Fibroblast of skin of right biceps (primary cell): Measurements from ENCODE around the gene DLST.

Experiments
- DNase-seq: peaks from one replicate; pipeline ENCODE4 v3.0.0-alpha.2; 2013

Gene DLST

GRCh38 chr14:74881431-74882102 is at the start of gene DLST:
TSS of gene DLST (plus strand) at chr14:74881916. CDS start at chr14:74881954, 38 bp downstream.
- DNase-seq, result peak; percentile 89

GRCh38 chr14:74832849-74833248 is 48.9 kb upstream of the DLST start:
- DNase-seq, result no peak

GRCh38 chr14:74834692-74835392 is 46.9 kb upstream of the DLST start:
- DNase-seq, result peak; percentile 28

- no peak for DNase-seq
These were observed 46.0 kb upstream of the DLST start for GRCh38 chr14:74835645-74836250.

- DNase-seq, result no peak
These were observed 45.3 kb upstream of the DLST start for GRCh38 chr14:74836251-74836960.

GRCh38 chr14:74838166-74838565 is 43.5 kb upstream of the DLST start:
- no peak for DNase-seq

- no peak for DNase-seq
These were observed 41.1 kb upstream of the DLST start for GRCh38 chr14:74840603-74841030.

GRCh38 chr14:74841230-74842207 is 40.2 kb upstream of the DLST start:
- no peak for DNase-seq

- DNase-seq, result peak; percentile 84
These were observed 38.1 kb upstream of the DLST start for GRCh38 chr14:74843653-74844052.

- DNase-seq, result peak; percentile 83
These were observed 35.5 kb upstream of the DLST start for GRCh38 chr14:74846168-74846567.

GRCh38 chr14:74846968-74847665 is 34.6 kb upstream of the DLST start:
- peak; percentile 83 for DNase-seq

GRCh38 chr14:74848768-74849167 is 32.9 kb upstream of the DLST start:
- no peak for DNase-seq

GRCh38 chr14:74852922-74853530 is 28.7 kb upstream of the DLST start:
- DNase-seq, result peak; percentile 83

- DNase-seq, result no peak
These were observed 28.1 kb upstream of the DLST start for GRCh38 chr14:74853581-74853980.

- DNase-seq, result no peak
These were observed 26.7 kb upstream of the DLST start for GRCh38 chr14:74855021-74855420.

GRCh38 chr14:74855945-74856344 is 25.8 kb upstream of the DLST start:
- no peak for DNase-seq

- no peak for DNase-seq
These were observed 25.4 kb upstream of the DLST start for GRCh38 chr14:74856366-74856765.

GRCh38 chr14:74858022-74858421 is 23.7 kb upstream of the DLST start:
- no peak for DNase-seq

- DNase-seq, result peak; percentile 46
These were observed 21.8 kb upstream of the DLST start for GRCh38 chr14:74859757-74860552.
